HG02970 (cell line): Measurements from ENCODE around the gene MUC5B.
A peak's percentile ranks its signal among the peaks of the same experiment; 100 is the strongest.
"Not testable (repeated sequence)": the region's sequence is repeated elsewhere in the genome, so short reads cannot be mapped to it uniquely, and the experiment has no call there.

Experiments
- ATAC-seq: cut with Tn5 transposase; IDR thresholded peaks from one replicate; pipeline ENCODE4 v1.9.1; 2021; ENCODE audit warnings: mild to moderate bottlenecking, moderate library complexity, moderate number of reproducible peaks; ENCODE audit not compliant: unreplicated experiment, low FRiP score

MUC5B gene

DNA sequence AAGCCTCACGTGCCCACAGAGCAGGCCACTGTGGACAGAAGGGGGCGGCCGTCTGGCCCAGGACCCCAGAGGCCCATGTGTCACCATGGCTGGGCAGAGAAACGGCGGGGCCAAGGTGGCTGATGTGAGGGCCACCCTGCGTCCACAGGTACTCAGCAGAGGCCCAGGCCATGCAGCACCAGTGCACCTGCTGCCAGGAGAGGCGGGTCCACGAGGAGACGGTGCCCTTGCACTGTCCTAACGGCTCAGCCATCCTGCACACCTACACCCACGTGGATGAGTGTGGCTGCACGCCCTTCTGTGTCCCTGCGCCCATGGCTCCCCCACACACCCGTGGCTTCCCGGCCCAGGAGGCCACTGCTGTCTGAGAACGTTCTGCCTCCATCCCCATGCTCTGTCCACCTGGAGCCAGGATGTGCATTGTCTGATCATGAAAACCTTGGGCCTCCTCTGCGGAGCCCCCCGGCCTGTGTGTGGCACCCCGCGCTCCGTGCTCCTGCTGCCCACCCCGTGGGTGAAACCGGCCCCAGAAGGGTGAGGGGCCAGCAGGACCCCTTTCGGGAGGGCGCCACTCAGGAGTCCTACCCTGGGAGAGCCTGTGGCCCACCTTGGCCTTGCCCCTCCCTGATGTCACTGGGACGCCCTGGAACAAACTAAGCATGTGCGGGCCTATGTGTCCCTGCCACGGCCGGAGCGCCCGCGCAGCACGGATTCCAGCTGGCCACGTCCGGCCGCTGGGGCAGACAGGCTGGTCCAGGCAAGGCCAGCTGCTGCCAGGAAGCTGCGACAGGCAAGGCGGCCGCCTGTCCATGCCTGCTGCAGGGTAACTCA lies 38.6 kb downstream of the MUC5B start:
- ATAC-seq, result no peak

DNA sequence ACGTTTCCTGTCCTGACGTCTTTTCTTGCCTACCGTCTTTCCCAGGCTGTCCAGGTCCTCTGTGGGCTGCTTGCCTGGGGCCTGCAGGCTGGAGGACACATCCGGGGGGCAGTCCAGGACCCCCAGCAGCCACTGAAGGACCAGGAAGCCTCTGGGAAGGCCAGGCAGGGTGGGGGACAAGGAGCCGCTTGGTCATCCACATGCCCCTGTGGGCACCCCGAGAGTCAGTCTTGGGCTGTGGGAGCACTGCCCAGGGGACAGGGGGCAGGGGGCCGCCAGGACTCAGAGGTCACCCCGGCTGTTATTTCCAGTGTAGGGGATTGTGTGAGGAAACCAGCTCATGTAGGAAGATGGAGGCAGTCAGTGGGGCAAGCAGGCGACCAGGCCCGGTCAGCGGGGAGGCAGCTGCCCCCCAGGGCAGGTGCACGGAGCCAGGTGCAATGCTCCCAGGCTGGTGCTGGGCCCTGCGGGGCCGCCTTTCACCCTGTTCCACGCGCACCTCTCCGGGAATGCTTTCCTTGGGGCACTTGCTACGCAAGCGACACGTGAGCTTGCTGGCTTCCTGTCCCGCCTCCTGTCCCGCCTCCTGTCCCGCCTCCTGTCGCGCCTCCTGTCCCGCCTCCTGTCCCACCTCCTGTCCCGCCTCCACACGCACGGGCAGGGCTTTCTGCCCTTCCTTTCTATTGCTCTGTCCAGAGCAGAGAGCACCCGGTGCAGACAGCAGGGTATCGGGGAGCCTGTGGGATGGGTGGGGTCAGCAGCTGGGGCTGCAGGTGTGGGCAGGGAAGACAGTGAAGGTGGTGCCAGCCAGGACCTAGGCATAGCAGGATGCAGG lies 39.5 kb downstream of the MUC5B start:
- peak; percentile 72 for ATAC-seq

GRCh38 chr11:1263010-1263409 lies 40.1 kb downstream of the MUC5B start:
- ATAC-seq, result no peak

GRCh38 chr11:1264444-1264843 lies 41.6 kb downstream of the MUC5B start:
- ATAC-seq, result not testable (repeated sequence)

GRCh38 chr11:1265480-1265879 lies 42.6 kb downstream of the MUC5B start:
- not testable (repeated sequence) for ATAC-seq

GRCh38 chr11:1266976-1267375 lies 44.1 kb downstream of the MUC5B start:
- ATAC-seq, result not testable (repeated sequence)

DNA sequence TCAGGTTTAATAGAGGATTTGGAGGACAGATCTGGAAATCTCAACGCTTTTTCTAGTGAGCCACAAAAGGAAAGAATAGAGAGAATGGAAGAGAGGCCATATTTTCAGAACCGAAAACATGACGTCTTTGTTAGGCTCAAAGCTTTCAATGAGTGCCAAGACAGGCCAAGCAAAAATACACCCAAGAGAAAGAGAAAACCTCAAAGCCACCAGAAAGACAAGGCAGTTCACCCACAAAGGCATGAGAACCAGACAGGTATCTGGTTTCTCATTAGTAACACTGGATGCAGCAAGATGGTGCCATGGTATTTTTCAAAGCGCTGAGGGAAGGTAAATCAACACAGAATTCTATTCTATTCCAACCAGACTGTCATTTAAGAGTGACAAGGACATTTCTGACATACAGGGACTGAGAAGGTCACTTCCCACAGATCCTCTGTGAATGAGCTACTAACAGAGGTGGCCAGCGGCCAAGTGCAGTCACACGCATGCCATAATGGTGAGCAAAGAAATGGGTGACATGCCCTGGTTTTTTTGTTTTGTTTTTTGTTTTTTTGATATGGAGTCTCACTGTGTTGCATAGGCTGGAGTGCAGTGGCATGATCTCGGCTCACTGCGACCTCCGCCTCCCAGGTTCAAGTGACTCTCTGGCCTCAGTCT lies 44.7 kb downstream of the MUC5B start:
- no peak for ATAC-seq

DNA sequence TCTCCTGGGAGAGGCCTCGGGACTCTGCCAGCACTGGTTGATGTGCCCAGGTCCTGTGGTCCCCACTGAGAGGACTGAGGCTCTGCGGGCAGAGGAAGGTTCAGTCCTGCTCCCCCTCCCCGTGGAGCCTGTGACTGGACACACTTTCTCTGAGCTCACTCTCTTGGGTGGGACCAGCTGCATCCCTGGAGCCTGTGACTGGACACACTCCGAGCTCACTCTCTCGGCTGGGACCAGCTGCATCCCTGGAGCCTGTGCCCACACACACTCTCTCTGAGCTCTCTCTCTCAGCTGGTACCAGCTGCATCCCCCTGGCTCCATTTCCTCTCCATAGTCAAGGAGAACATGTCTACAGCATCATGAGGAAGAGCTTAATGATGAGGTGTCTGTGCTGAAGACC lies 47.1 kb downstream of the MUC5B start:
- no peak for ATAC-seq

DNA sequence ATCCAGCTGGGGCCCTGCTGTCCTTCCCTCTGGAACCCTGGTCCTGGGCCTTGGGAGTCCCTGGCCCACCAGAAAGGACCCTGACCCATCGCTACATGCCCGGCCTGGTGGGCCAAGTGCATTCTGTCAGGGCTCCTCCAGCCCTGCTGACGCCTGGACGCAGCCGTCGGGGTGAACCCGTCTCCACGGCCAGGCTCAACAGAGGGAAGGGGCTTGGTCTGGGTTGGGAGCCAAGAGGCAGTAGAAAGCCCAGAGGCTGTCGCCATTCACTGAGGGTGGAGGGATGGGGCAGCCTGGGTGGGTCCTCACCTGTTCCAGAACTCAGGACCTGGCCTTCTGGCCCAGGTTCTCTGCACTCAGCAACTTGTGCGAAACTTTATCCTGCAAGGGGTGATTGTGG lies 47.6 kb downstream of the MUC5B start:
- ATAC-seq, result no peak

- ATAC-seq, result no peak
Observed at GRCh38 chr11:1271002-1271401, 48.1 kb downstream of the MUC5B start.

- no peak for ATAC-seq
Observed at GRCh38 chr11:1271406-1271805, 48.5 kb downstream of the MUC5B start.

GRCh38 chr11:1271927-1272326 lies 49.1 kb downstream of the MUC5B start:
- ATAC-seq, result no peak

DNA sequence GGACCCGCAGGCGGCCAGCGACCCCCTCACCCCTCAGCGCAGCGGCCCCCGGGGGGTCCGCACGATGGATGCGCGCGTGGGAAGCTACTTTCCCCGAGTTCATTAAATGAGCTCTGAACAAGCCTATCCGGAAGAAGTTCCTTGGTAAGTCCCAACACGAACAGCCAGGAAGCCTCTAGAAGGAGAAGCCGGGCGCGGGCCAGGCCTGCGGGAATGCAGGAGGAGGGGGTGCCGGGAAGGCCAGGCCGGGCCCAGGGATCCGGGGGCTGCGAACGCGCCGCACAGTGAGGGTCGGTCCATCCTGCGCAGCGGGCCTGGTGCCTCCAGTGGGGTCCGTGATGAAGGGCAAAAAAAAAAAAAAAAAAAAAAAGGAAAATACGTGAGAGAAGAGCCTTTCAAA lies 49.7 kb downstream of the MUC5B start:
- ATAC-seq, result no peak

GRCh38 chr11:1274501-1274900 lies 51.6 kb downstream of the MUC5B start:
- no peak for ATAC-seq

GRCh38 chr11:1275021-1275420 lies 52.2 kb downstream of the MUC5B start:
- no peak for ATAC-seq

DNA sequence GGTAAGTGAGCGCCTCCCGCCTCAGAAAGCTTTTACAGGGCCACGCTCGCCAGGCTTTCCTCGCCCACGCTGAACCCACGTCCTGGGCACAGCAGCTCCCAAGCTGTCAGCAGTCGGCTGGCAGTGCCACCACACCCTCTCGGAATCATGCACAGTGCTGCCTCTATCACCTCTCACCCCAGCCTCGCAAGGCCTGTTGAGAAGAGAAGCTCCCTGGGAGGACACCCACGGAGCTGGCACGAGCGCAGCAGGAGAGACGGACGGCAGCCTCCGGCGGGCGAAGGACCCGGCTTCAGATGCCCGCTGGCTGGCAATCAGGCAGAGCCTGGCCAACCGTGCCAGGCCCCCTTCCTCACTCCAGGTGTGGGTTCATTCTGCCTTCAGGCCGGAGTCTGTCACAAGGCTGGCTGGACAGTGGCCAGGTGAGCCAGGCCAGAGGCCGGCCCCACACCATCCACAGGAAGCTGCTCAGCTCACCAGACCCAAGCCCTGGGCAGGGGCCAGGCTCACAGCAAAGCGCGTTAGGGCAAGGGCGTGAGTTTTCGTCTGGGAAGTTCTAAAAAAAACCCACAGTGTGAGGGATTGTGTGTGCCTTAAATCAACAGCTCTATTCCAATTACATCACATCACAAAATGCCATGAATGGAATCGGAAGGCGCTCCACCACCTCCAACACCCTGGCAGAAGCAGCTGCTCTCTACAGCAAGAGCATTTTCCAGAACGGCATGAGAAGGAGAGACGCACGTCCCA lies 53.4 kb downstream of the MUC5B start:
- ATAC-seq, result no peak

- ATAC-seq, result no peak
Observed at GRCh38 chr11:1276866-1277615, 54.2 kb downstream of the MUC5B start.

DNA sequence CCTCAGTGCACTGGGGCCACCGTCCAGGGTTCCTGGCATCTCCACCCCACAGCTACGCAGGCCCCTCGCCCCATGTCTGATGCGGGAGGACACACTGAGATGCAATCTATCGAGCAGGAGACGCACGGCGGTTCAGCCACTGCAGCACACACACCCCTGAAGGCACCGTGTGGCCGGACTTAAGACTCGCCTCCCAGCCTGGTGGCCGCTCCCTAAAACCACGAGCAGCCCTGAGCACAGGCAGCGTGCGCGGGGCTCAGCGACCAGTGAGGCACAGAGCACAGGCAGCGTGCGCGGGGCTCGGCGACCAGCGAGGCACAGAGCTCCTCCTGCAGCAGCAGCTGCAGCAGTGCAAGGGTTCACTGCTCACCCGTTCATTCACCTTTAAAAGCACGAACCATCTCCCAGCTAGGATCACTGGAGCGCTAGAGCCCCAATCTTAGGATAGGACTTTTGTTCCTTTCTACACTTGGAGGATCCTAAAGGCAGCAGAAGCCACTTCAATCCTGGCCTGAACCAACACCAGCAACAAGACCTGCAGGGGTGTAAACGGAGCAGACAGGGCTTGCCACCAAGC lies 55.2 kb downstream of the MUC5B start:
- ATAC-seq, result no peak
